ENCODE data around the gene A3GALT2. TPM values are rescaled to one million over a fixed set of nuclear protein-coding genes. Genes with fewer than 3 reads are reported as not detected.

Gene A3GALT2
- total RNA-seq, 2 donors from 2014 or later, result not detected

DNA sequence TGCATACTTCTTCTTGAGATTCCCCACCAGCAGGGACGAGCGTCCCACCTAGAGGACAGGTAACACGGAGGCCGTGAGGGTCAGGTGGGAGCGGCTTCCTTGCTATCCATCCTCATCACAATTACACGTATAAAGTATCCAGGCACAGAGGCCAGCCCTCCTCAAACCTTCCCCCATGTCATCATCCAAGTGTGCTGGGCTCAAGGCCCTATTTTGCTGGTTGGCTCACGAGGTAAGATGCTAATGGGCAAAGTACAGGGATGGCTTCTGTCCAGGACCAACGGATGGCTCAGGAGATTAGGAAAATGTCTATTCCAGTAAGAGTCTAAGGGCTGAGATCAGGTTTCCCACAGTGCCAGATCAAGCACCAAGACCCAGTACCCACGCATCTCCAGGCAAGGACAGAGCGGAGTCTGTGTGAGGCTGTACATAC lies 11.5 kb upstream of the A3GALT2 start:
- H3K4me1 ChIP-seq, result peaks cover 5% of the 10 kb centered on the region
- no peaks in the 10 kb centered on the region for H3K9me3 ChIP-seq
- no peak overlapping the region for H3K27ac ChIP-seq
- intact Hi-C loops (cut with DNase I), result no loop called here
- peaks cover 13% of the 10 kb centered on the region for H3K36me3 ChIP-seq
- H3K9ac ChIP-seq (ENCODE audit: low read depth in 2 of 2, low read length in 2 of 2), result no peak overlapping the region
- no peak for TF ChIP-seq CTCF (IDR thresholded peaks at IDR 0.05)
- no peak for DNase-seq
- no peak overlapping the region for H3K4me3 ChIP-seq
- H3K27me3 ChIP-seq, result no peaks in the 10 kb centered on the region

DNA sequence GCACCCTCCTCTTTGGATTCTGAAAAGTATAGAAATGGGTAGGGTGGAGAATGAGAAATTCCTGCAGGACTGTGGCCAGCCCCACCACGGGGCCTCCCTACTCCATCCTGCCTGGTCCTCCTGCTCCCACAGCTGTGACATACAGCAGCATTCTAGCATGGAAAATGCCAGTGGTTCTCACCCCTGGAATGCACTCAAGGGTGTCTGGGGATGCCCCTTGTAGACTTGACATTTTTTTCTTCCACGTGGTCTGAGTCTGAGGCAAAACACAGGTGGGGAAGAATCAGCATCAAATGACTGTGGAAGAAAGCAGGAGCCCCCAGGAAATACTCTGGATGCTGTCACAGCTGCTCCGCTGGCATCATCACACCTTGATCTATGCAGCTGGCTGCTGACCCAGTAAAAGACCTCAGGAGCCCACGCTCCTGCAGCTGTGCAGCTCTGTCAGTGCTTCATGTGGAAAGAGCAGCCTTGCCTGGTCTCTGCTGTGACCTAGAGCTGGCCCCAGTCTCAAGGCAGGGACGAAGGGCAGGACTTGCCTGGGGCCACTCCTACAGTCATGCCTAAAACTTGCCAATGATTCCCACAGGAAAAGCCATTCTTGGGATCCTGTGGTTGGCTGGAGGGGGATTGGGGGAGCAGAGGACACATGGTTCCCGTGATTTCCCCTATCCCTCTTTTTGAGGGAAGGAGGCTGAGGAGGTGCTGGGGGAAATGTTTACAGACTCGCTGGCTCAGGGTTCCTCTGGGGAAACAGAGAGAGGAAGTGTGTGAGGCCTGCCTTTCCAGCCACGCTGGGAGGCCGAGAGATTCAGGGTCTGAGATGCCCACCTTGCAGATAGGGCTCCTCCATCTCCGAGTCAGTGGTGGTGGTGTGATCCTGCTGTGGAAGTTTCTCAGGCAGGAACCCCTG lies 10.8 kb upstream of the A3GALT2 start:
- intact Hi-C loops (cut with DNase I), result no loop called here
- peaks cover 4% of the 10 kb centered on the region for H3K4me1 ChIP-seq
- no peak overlapping the region for H3K27ac ChIP-seq
- no peak overlapping the region for H3K9ac ChIP-seq (ENCODE audit: low read depth in 2 of 2, low read length in 2 of 2)
- H3K9me3 ChIP-seq, result no peaks in the 10 kb centered on the region
- no peak for TF ChIP-seq CTCF (IDR thresholded peaks at IDR 0.05)
- no peaks in the 10 kb centered on the region for H3K27me3 ChIP-seq
- H3K36me3 ChIP-seq, result peaks cover 13% of the 10 kb centered on the region
- no peak for DNase-seq
- H3K4me3 ChIP-seq, result no peak overlapping the region

GRCh38 chr1:33330906-33331305 lies 10.0 kb upstream of the A3GALT2 start:
- Histone ChIP-seq H3K4me3 (no peak overlapping the region), H3K4me1 (no peaks in the 10 kb centered on the region), H3K9me3 (no peaks in the 10 kb centered on the region), H3K27me3 (no peaks in the 10 kb centered on the region), H3K9ac (ENCODE audit: low read depth in 2 of 2, low read length in 2 of 2) (no peak overlapping the region), H3K27ac (no peak overlapping the region), H3K36me3 (peaks cover 20% of the 10 kb centered on the region)
- no peak for TF ChIP-seq CTCF (IDR thresholded peaks at IDR 0.05)
- DNase-seq, result no peak
- intact Hi-C loops (cut with DNase I), result no loop called here

DNA sequence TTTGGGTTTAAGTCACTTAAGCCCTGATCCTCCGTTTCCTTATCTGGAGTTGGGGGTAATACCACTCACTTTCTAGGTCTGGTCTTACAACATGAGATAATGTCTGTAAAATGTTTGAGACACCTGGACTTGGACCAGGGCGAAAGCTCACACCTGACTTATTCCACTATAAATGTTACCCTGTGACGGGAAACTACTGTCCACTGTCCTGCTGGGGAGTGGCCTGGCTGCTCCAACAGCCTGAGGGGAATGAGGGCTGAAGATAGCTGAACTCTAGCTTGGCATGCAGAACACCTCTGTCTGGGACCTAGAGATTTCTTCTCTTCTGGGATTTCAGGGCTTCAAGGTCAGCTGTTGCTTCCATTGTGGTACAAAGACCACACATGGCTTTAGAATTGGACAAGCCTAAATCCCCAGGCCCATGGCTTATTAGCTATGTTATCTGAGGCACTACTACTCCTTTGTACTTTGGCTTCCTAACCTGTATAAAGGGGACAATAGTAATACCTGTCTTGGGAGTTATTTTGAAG lies 9.5 kb upstream of the A3GALT2 start:
- no peak for TF ChIP-seq CTCF (IDR thresholded peaks at IDR 0.05)
- Histone ChIP-seq H3K27me3 (no peaks in the 10 kb centered on the region), H3K4me3 (no peak overlapping the region), H3K9me3 (no peaks in the 10 kb centered on the region), H3K27ac (no peak overlapping the region), H3K36me3 (peaks cover 24% of the 10 kb centered on the region), H3K9ac (ENCODE audit: low read depth in 2 of 2, low read length in 2 of 2) (no peak overlapping the region), H3K4me1 (no peaks in the 10 kb centered on the region)
- intact Hi-C loops (cut with DNase I), result no loop called here
- DNase-seq, result no peak

GRCh38 chr1:33329600-33330305 lies 8.9 kb upstream of the A3GALT2 start:
- H3K27ac ChIP-seq, result no peak overlapping the region
- no peak overlapping the region for H3K9ac ChIP-seq (ENCODE audit: low read depth in 2 of 2, low read length in 2 of 2)
- peaks cover 31% of the 10 kb centered on the region for H3K36me3 ChIP-seq
- intact Hi-C loops (cut with DNase I), result no loop called here
- no peak for TF ChIP-seq CTCF (IDR thresholded peaks at IDR 0.05)
- no peaks in the 10 kb centered on the region for H3K4me1 ChIP-seq
- no peak overlapping the region for H3K4me3 ChIP-seq
- H3K27me3 ChIP-seq, result no peaks in the 10 kb centered on the region
- no peak for DNase-seq
- H3K9me3 ChIP-seq, result no peaks in the 10 kb centered on the region

All from colonic mucosa (tissue), 4 donors.